KMS-11 (cell line): ENCODE results near the gene P2RY14.

Experiments
- H2AFZ ChIP-seq: fragments of 200-600 bp; sonication (generic); 2 replicates; pipeline ENCODE4 v1.6.1; 2016; ENCODE audit warnings: antibody characterized with exemption, mixed run types, low read depth
- H3K27ac ChIP-seq: fragments of 200-600 bp; sonication (generic); 2 replicates; pipeline ENCODE4 v1.6.1; 2016; ENCODE audit warnings: mild to moderate bottlenecking, mixed run types
- H3K27me3 ChIP-seq: fragments of 200-600 bp; sonication (generic); 2 replicates; pipeline ENCODE4 v1.6.1; 2017; ENCODE audit warnings: mild to moderate bottlenecking, low read depth, mixed run types, moderate library complexity; ENCODE audit not compliant: insufficient read depth
- H3K36me3 ChIP-seq: fragments of 200-600 bp; sonication (generic); 2 replicates; pipeline ENCODE4 v1.6.1; 2017; ENCODE audit warnings: mild to moderate bottlenecking, mixed run types; ENCODE audit not compliant: insufficient read depth
- H3K4me1 ChIP-seq: fragments of 200-600 bp; sonication (generic); 2 replicates; pipeline ENCODE4 v1.6.1; 2016; ENCODE audit warnings: mild to moderate bottlenecking, low read depth, mixed run types; ENCODE audit not compliant: poor library complexity, severe bottlenecking
- H3K4me2 ChIP-seq: fragments of 200-600 bp; sonication (generic); 2 replicates; pipeline ENCODE4 v1.7.0; 2016; ENCODE audit warnings: mild to moderate bottlenecking, mixed run types
- H3K4me3 ChIP-seq: fragments of 200-600 bp; sonication (generic); IDR thresholded peaks from 2 replicates; pipeline ENCODE4 v1.6.1; 2017; ENCODE audit warnings: low read depth, low read length, mixed read lengths; ENCODE audit not compliant: insufficient read depth
- H3K79me2 ChIP-seq: fragments of 200-600 bp; sonication (generic); 2 replicates; pipeline ENCODE4 v1.6.1; 2016; ENCODE audit warnings: low read depth, mixed run types; ENCODE audit not compliant: insufficient read depth
- H3K9ac ChIP-seq: fragments of 200-600 bp; sonication (generic); 2 replicates; pipeline ENCODE4 v1.6.1; 2016; ENCODE audit warnings: mild to moderate bottlenecking, mixed run types
- H4K20me1 ChIP-seq: fragments of 200-600 bp; sonication (generic); 2 replicates; pipeline ENCODE4 v1.6.1; 2016; ENCODE audit warnings: mild to moderate bottlenecking, mixed run types; ENCODE audit not compliant: insufficient read depth
- CTCF ChIP-seq: fragments of 200-600 bp; sonication (generic); conservative IDR thresholded peaks from 2 replicates; pipeline ENCODE4 v1.6.1; 2017; ENCODE audit warnings: low read depth, mild to moderate bottlenecking, antibody characterized with exemption, low read length, moderate library complexity, mixed read lengths

P2RY14 gene

DNA sequence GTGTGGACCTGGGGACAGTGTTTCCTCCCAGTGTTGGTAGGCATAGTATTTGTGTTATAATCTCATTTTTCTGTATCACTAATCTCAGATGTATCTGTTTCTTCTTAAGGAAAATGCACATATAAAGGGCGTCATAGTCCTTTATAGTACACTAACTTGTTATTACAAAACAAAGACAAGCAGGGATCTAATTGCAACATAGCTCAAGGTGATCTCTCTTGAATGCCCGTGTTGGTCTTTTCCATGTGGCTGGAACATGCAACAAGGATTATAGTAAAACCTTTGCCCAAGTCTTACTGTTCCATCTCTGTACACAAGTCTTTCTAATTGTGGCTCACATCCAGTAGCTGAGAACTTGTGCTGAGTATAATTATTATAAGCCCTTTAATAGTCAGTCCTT lies 41.8 kb upstream of the P2RY14 start:
- Histone ChIP-seq H3K4me2 (no peak overlapping the region), H3K4me3 (no peak overlapping the region)

DNA sequence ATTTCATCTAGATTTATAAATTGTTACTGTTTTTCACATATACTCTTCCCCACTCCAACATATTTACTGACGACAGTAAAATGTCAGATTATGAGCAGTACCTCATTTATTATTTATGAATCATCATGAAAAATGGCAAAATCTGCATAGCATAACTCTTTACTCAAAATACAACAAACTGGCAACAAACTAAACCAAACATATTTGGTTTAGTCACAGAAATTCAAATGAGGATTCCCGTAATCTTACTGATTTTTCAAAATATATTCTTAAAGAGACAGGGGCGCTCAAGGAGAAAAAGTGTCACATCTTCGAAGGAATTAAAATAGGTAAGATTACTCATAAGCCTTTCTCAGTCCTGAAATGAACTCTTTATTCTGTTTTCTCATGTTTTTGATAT lies 41.3 kb upstream of the P2RY14 start:
- H3K4me3 ChIP-seq: no peak overlapping the region
- H3K79me2 ChIP-seq: no peaks in the 10 kb centered on the region
- TF ChIP-seq CTCF: no peak
- no peak overlapping the region for H2AFZ ChIP-seq
- H3K27ac ChIP-seq: no peak overlapping the region
- no peaks in the 10 kb centered on the region for H3K36me3 ChIP-seq
- peaks cover 25% of the 10 kb centered on the region for H3K4me1 ChIP-seq
- no peaks in the 10 kb centered on the region for H4K20me1 ChIP-seq
- H3K4me2 ChIP-seq: no peak overlapping the region
- no peaks in the 10 kb centered on the region for H3K27me3 ChIP-seq
- H3K9ac ChIP-seq: no peak overlapping the region

More for the DNA sequence above, 41.8 kb upstream of the P2RY14 start:
- no peaks in the 10 kb centered on the region for H3K36me3 ChIP-seq
- no peaks in the 10 kb centered on the region for H3K79me2 ChIP-seq
- no peak overlapping the region for H3K9ac ChIP-seq
- no peak for TF ChIP-seq CTCF
- peaks cover 24% of the 10 kb centered on the region for H3K4me1 ChIP-seq
- H3K27me3 ChIP-seq: no peaks in the 10 kb centered on the region
- H4K20me1 ChIP-seq: no peaks in the 10 kb centered on the region
- H2AFZ ChIP-seq: no peak overlapping the region
- no peak overlapping the region for H3K27ac ChIP-seq

DNA sequence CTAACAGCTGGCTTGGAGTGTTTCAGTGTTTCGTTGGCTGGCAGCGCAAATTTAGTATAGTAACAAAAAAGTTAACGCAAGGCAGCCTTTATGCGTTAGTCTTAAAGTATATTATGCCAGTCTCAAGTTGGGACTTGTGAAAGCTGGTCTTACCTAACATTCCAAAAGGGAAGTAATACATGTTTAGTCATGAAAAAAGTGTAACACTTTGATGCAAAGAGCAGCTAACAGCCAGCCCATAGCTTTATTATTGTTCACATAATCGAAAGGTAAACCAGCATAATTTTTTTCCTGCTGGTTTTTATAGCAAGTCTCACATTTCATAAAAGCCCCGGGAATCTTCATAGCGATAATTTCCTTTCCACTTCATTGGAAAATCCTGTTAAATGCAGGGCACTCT lies 40.6 kb upstream of the P2RY14 start:
- Histone ChIP-seq H3K79me2 (no peaks in the 10 kb centered on the region), H2AFZ (no peak overlapping the region), H3K27ac (no peak overlapping the region), H3K27me3 (no peaks in the 10 kb centered on the region), H3K36me3 (no peaks in the 10 kb centered on the region), H4K20me1 (no peaks in the 10 kb centered on the region), H3K4me3 (no peak overlapping the region), H3K4me2 (no peak overlapping the region), H3K4me1 (peaks cover 25% of the 10 kb centered on the region), H3K9ac (no peak overlapping the region)
- TF ChIP-seq CTCF: no peak

- no peak overlapping the region for H3K4me3 ChIP-seq
Measured at GRCh38 chr3:151318313-151318712, 40.0 kb upstream of the P2RY14 start.

More at GRCh38 chr3:151318313-151318712, 40.0 kb upstream of the P2RY14 start:
- Histone ChIP-seq H3K27me3 (no peaks in the 10 kb centered on the region), H3K9ac (no peak overlapping the region), H3K27ac (no peak overlapping the region), H3K4me2 (no peak overlapping the region), H3K79me2 (no peaks in the 10 kb centered on the region), H3K4me1 (peaks cover 25% of the 10 kb centered on the region), H4K20me1 (no peaks in the 10 kb centered on the region), H2AFZ (no peak overlapping the region), H3K36me3 (no peaks in the 10 kb centered on the region)
- no peak for TF ChIP-seq CTCF
